ENCODE results near the gene KYAT1.

The KYAT1 gene

GRCh38 chr9:128835246-128836210 lies 46.2 kb downstream of the KYAT1 start:
- no peak for DNase-seq

GRCh38 chr9:128833696-128834095 lies 48.1 kb downstream of the KYAT1 start:
- no peak for DNase-seq

GRCh38 chr9:128829477-128830251 lies 52.1 kb downstream of the KYAT1 start, which contains the start of gene SPOUT1:
Gene SPOUT1 (minus strand): TSS chr9:128829794. CDS start chr9:128829780, 14 bp downstream.
- peak; percentile 95 for DNase-seq

GRCh38 chr9:128828719-128829452 lies 52.9 kb downstream of the KYAT1 start:
- DNase-seq, result no peak

- DNase-seq, result no peak
These were observed 53.5 kb downstream of the KYAT1 start for GRCh38 chr9:128828267-128828666.

- no peak for DNase-seq
These were observed 55.6 kb downstream of the KYAT1 start for GRCh38 chr9:128825923-128826700.

GRCh38 chr9:128824911-128825310 lies 56.8 kb downstream of the KYAT1 start:
- DNase-seq, result no peak

GRCh38 chr9:128823903-128824406 lies 57.8 kb downstream of the KYAT1 start:
- DNase-seq, result no peak

GRCh38 chr9:128823362-128823902 lies 58.3 kb downstream of the KYAT1 start:
- DNase-seq, result no peak

GRCh38 chr9:128822407-128823042 lies 59.2 kb downstream of the KYAT1 start:
- DNase-seq, result no peak

GRCh38 chr9:128821584-128822406 lies 60.0 kb downstream of the KYAT1 start:
- DNase-seq, result no peak

GRCh38 chr9:128820665-128821583 lies 60.8 kb downstream of the KYAT1 start:
- DNase-seq, result no peak

- DNase-seq, result no peak
These were observed 61.8 kb downstream of the KYAT1 start for GRCh38 chr9:128819716-128820664.

GRCh38 chr9:128818839-128819715 lies 62.7 kb downstream of the KYAT1 start:
- DNase-seq, result peak; percentile 26

GRCh38 chr9:128818099-128818838 lies 63.5 kb downstream of the KYAT1 start, which contains the start of gene ENDOG:
Gene ENDOG (plus strand): TSS chr9:128818500. CDS start chr9:128818685, 185 bp downstream.
- peak; percentile 99 for DNase-seq

- DNase-seq, result no peak
These were observed 70.9 kb downstream of the KYAT1 start for GRCh38 chr9:128810873-128811272.

All from suppressor macrophage treated with lipopolysaccharide for 4 hours (primary cell).